UCSD-AML1 (cell line): Measurements from ENCODE around the gene EMILIN3.
"Not testable (repeated sequence)": the region's sequence is repeated elsewhere in the genome, so short reads cannot be mapped to it uniquely, and the experiment has no call there.

Experiments used
- DNase-seq: peaks from one replicate; lab custom pipeline; 2025; ENCODE audit not compliant: unreplicated experiment; lab: John Stamatoyannopoulos, UW

The EMILIN3 gene

DNA sequence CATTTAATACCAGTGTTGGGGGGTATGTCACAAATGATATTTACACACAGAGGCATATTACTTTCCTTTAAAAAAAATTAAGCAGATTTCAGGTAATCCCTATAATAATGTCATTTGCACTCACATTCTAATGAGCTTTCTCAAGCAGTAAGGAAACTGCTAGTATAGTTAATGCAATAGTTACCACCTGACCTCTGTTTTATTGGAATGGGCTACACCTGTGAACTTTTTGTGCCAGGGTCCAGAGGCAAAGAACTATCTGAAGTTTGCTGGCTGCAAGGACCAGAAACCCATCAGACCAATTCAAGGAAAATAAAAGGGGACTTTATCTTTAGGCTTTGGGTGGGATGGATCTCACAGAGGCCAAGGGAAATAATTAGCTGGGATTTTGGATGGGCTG is 46.2 kb downstream of the EMILIN3 start:
- no peak for DNase-seq

DNA sequence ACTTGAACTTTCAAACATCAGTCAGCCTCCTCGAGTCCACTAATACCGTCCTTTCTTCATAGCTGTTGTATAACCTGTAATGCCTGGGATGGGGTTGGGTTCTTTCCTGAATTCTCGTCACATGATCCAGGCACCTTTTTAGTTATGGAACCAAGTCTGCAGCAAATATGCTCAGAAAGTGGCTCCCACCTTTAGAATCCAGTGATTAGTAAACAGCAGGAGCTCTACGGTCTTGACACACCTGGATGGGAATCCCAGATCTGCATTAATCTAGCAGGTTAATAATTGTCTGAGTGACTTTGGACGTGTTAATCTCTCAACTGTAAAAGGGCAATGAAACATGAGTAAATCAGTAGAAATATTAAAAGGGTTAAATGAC is 48.4 kb downstream of the EMILIN3 start:
- no peak for DNase-seq

DNA sequence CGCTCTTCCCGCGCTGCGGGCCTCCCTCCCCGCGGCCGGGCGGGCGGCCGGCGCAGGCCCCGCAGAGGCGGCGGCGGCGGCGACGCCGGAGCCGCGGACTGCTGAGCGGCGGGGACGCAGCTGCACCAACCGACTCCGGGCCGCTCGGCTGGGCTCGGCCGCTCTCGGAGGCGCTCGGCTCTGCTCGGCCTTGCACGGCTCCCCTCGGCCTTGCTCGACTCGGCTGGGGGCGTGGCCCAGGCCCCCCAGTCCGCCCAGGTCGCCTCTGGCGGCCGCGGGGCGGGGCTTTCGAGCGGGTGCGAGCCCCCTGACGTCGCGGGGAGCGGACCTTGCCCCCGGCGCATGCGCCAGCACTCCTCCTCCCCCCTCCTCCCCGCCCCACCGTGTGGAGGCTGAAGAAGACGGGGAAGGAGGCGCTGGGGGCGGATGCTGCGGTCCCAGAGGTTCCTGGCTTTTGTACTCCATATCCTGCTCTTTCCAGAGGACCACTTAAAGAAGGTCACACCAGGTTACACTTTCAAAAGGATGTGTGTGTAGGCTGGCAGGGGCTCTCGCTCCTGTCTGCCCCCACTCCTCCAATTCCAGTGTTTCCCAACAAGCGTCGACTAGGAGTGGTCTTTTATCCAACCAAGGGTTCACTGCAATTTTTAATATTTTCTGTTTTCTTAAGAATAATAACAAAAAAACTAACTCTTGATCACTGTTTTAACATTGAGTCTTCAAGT is 48.9 kb downstream of the EMILIN3 start, which contains the start of gene ZHX3:
TSS of gene ZHX3 (minus strand) at position 186 of the 725 bp plus-strand sequence. CDS start 112,815 bp downstream, outside the sequence.
- DNase-seq = peak; percentile 100

DNA sequence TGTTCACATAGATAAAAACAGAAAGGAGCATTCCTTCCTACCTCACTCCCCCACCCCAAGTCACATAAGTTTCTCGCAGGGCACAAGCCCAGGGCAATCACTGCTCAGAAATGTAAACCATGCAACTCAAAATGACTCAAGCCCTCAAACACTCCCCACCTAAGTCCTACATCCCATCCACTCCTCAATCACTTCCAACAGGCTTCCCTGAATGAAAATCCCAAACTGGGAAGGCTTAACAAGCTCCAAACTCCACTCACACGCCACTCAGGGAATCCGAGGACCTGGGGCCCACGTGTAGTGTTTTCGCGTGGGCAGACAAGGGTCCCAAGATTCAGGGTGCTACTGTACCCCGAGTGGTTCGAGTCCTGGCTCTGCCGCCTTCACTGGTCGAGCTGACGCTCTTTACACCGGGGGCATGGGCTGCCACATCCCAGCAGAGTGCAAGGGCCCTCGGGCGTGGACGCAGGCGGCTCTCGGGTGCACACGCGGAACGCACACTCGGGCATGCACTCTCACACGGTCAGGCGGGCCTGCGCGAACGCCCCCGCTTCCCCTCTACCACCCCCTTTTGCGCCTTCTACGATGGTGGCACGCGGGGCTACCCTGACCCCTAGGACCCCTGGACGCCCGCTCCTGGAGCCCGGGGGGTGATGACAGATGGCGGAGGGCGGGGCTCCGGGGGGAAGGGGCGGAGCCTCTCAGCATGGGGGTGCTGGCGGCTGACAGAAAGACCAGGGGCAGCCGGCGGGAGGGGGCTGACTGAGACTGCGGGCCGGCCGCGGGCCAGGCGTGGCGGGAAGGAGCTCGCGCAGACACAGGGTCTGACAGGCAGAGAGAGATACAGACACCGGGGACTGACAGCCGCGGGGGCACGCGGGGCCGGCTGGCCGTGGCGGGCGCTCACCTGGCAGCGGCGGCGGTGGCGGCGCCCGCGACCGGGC is 49.7 kb downstream of the EMILIN3 start:
- DNase-seq = peak; percentile 78

DNA sequence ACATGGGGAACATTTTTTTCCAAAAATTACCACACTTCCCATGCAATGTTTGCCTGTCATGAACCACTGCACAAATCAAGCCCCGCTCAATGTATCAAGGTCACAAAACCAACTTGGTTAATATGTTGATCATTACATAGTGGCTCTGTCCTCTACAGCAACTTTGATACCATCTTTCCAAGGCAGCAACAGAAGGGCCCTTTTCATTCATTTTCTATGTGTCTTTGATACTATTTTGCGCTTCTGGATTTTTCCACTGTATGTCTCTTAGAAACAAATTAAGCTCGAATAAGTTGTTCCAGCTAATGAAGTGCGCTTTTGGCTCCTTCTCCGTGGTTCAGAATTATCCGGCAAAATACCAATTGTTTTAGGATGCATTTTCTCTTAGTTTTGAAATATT is 50.6 kb downstream of the EMILIN3 start:
- DNase-seq = no peak

DNA sequence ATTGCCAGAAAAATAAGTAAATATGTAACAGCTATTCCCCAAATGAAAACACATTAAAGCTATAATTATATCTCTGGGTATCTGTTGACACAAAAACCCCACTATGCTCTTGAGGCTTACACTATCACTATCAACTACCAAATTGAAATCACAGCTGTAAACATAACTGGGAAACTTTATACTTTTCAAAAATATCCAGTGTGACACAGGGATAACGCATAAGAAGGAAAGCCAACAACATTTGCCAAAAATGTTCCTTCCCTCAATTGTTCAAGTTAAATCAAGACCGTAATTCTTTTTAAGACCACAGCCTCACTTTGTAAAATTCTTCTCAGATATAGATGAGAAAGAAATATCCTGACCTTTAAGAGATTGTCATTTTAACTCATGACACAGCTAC is 52.2 kb downstream of the EMILIN3 start:
- no peak for DNase-seq

DNA sequence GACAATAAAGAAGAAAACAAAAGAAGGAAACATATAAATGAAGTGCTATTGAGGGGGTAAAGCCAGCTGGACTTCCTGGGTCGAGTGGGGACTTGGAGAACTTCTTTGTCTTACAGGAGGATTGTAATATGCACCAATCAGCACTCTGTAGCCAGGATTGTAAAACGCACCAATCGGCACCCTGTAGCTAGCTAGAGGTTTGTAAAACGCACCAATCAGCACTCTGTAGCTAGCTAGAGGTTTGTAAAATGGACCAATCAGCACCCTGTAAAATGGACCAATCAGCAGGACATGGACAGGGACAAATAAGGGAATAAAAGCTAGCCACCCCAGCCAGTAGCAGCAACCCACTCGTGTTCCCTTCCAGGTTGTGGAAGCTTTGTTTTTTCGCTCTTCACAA is 54.6 kb downstream of the EMILIN3 start:
- not testable (repeated sequence) for DNase-seq
